HCT116 (cell line): ENCODE results near the gene PRLHR. TPM values are rescaled to one million over a fixed set of nuclear protein-coding genes. Genes with fewer than 3 reads are reported as not detected.

Source experiments
- ATAC-seq: fragments of 200-7000 bp; cut with Tn5 transposase; 2 replicates; pipeline ENCODE4 v1.9.1; 2020; ENCODE audit warnings: mild to moderate bottlenecking, moderate library complexity
- BruUV-seq: library from RNA; stranded (reverse); fragments of 400-500 nt; replicated peaks from 2 replicates; lab custom pipeline; 2021; lab: Mats Ljungman, UMichigan
- CTCF ChIA-PET: fragments of 300-600 bp; sonication (Branson Sonifier 250); formaldehyde crosslinking; loops from one replicate; lab custom pipeline; 2021; ENCODE audit warnings: antibody characterized with exemption; lab: Charles Lee
- POLR2A ChIA-PET: fragments of 300-600, 350-600 bp; sonication (Branson Sonifier 250); formaldehyde crosslinking; loops from one replicate; lab custom pipeline; 2021; ENCODE audit warnings: antibody characterized with exemption; lab: Charles Lee
- RAD21 ChIA-PET, 2 experiments: fragments of 300-600 bp; sonication (Branson Sonifier 250); formaldehyde crosslinking; loops; one replicate each; lab custom pipeline; 2023; ENCODE audit warnings: low total read pairs in 2 of 2; ENCODE audit not compliant: uncharacterized antibody in 2 of 2, unreplicated experiment in 2 of 2, low non-redundant PET in 1 of 2; lab: Charles Lee
- DNase-seq: peaks from one replicate; pipeline ENCODE4 v3.0.0-alpha.2; 2010; ENCODE audit warnings: low read depth, low spot score
- H2AFZ ChIP-seq: fragments of 200-600 bp; shearing (Covaris generic), sonication (generic); 2 replicates; pipeline ENCODE4 v1.6.1; 2017; ENCODE audit warnings: low read depth, mixed run types, mixed read lengths, antibody characterized with exemption, low read length; ENCODE audit not compliant: poor library complexity, severe bottlenecking
- H3K27ac ChIP-seq: 2 replicates; pipeline ENCODE4 v1.5.1; 2012; ENCODE audit warnings: low read depth, low read length
- H3K27me3 ChIP-seq: fragments of 200-600 bp; sonication (generic); 2 replicates; pipeline ENCODE4 v1.6.1; 2016; ENCODE audit warnings: mixed run types, low read length, mixed read lengths; ENCODE audit not compliant: insufficient read depth
- H3K36me3 ChIP-seq, 2 experiments: fragments of 200-500 bp in 1 of 2; fragments of 200-600 bp in 1 of 2; sonication (Bioruptor generic) in 1 of 2; sonication (generic) in 1 of 2; 2 replicates each; pipeline versions ENCODE4 v1.5.1 to v1.6.1; 2014 to 2016; ENCODE audit warnings: low read length in 2 of 2, inconsistent platforms in 1 of 2, mixed read lengths in 1 of 2, mixed run types in 1 of 2; ENCODE audit not compliant: insufficient read depth in 2 of 2, control insufficient read depth in 1 of 2
- H3K4me1 ChIP-seq, 2 experiments: fragments of 200-600 bp in 1 of 2; sonication (generic) in 1 of 2; 2 replicates each; pipeline versions ENCODE4 v1.5.1 to v1.6.1; 2012 to 2017; ENCODE audit warnings: low read length in 2 of 2, inconsistent platforms in 1 of 2, mild to moderate bottlenecking in 1 of 2, mixed read lengths in 1 of 2, mixed run types in 1 of 2, moderate library complexity in 1 of 2; ENCODE audit not compliant: insufficient read depth in 2 of 2, control insufficient read depth in 1 of 2
- H3K4me2 ChIP-seq: fragments of 200-600 bp; sonication (generic); 2 replicates; pipeline ENCODE4 v1.6.1; 2017; ENCODE audit warnings: mixed run types, low read length, mixed read lengths
- H3K4me3 ChIP-seq, 2 experiments: fragments of 200-600 bp in 1 of 2; sonication (generic) in 1 of 2; replicated peaks in 1 of 2; 2 replicates each; pipeline ENCODE4 v1.5.1; 2011 to 2016; ENCODE audit warnings: low read length in 2 of 2, control low read depth in 1 of 2, low read depth in 1 of 2, mild to moderate bottlenecking in 1 of 2, mixed read lengths in 1 of 2, mixed run types in 1 of 2
- H3K79me2 ChIP-seq: fragments of 200-600 bp; sonication (generic); 2 replicates; pipeline ENCODE4 v1.6.1; 2017; ENCODE audit warnings: mild to moderate bottlenecking, mixed run types, low read length, moderate library complexity, mixed read lengths; ENCODE audit not compliant: insufficient read depth
- H3K9ac ChIP-seq: fragments of 200-600 bp; sonication (generic); 2 replicates; pipeline ENCODE4 v1.6.1; 2016; ENCODE audit warnings: low read length, mixed read lengths
- H3K9me2 ChIP-seq: fragments of 200-600 bp; sonication (generic), shearing (Covaris generic); 2 replicates; pipeline ENCODE4 v1.6.1; 2017; ENCODE audit warnings: mixed run types, mild to moderate bottlenecking, moderate library complexity; ENCODE audit not compliant: insufficient read depth
- H3K9me3 ChIP-seq, 2 experiments: fragments of 200-500 bp in 1 of 2; fragments of 200-600 bp in 1 of 2; sonication (Bioruptor generic) in 1 of 2; sonication (generic) in 1 of 2; 2 replicates each; pipeline ENCODE4 v1.6.1; 2014 to 2017; ENCODE audit warnings: low read length in 2 of 2, mixed read lengths in 2 of 2, inconsistent platforms in 1 of 2, low read depth in 1 of 2, mild to moderate bottlenecking in 1 of 2, mixed run types in 1 of 2, moderate library complexity in 1 of 2; ENCODE audit not compliant: control insufficient read depth in 1 of 2, insufficient read depth in 1 of 2
- H4K20me1 ChIP-seq: fragments of 200-600 bp; sonication (generic), shearing (Covaris generic); 2 replicates; pipeline ENCODE4 v1.6.1; 2017; ENCODE audit warnings: mixed run types, mild to moderate bottlenecking, moderate library complexity; ENCODE audit not compliant: insufficient read depth
- CBX3 ChIP-seq: IDR thresholded peaks from 2 replicates; pipeline ENCODE4 v1.6.1; 2012; ENCODE audit warnings: low read depth
- CEBPB ChIP-seq: IDR thresholded peaks from 2 replicates; pipeline ENCODE4 v1.6.1; 2012; ENCODE audit warnings: low read depth
- CTCF ChIP-seq, 3 experiments: fragments of 200-600 bp in 1 of 3; sonication (generic) in 1 of 3; IDR thresholded peaks in 2 of 3; conservative IDR thresholded peaks in 1 of 3; 2 replicates each; pipeline ENCODE4 v1.5.1; 2012 to 2017; ENCODE audit warnings: low read depth in 2 of 3, low read length in 2 of 3, antibody characterized with exemption in 1 of 3, borderline replicate concordance in 1 of 3, control low read depth in 1 of 3, mild to moderate bottlenecking in 1 of 3, mixed read lengths in 1 of 3, mixed run types in 1 of 3, moderate library complexity in 1 of 3; ENCODE audit not compliant: insufficient read depth in 1 of 3
- ELF1 ChIP-seq: IDR thresholded peaks from 2 replicates; pipeline ENCODE4 v1.6.1; 2012; ENCODE audit warnings: low read depth, borderline replicate concordance
- JUND ChIP-seq: IDR thresholded peaks from 2 replicates; pipeline ENCODE4 v1.6.1; 2012
- MAX ChIP-seq: IDR thresholded peaks from 2 replicates; pipeline ENCODE4 v1.6.1; 2012
- POLR2AphosphoS5 ChIP-seq: IDR thresholded peaks from 2 replicates; pipeline ENCODE4 v1.6.1; 2011; ENCODE audit warnings: mild to moderate bottlenecking, low read depth, low read length, moderate library complexity
- RAD21 ChIP-seq: IDR thresholded peaks from 2 replicates; pipeline ENCODE4 v1.6.1; 2012; ENCODE audit warnings: low read depth, mild to moderate bottlenecking
- SRF ChIP-seq: IDR thresholded peaks from 2 replicates; pipeline ENCODE4 v1.6.1; 2012; ENCODE audit warnings: low read depth
- TCF7L2 ChIP-seq: IDR thresholded peaks from 2 replicates; pipeline ENCODE4 v1.7.0; 2011; ENCODE audit warnings: borderline replicate concordance, inconsistent platforms; ENCODE audit not compliant: insufficient read depth, insufficient read length; ENCODE audit errors: extremely low read depth
- intact Hi-C: fragments of 100-400 bp; cut with micrococcal nuclease; formaldehyde crosslinking; loops from 2 replicates; pipeline ENCODE4 v1.10.0; 2022
- total RNA-seq: library from RNA; stranded (reverse); gene quantifications from one replicate; pipeline ENCODE4 v1.2.1, GENCODE V29; 2021; ENCODE audit not compliant: unreplicated experiment

Gene PRLHR
- total RNA-seq, 1 experiment from 2014 or later: not detected

GRCh38 chr10:118592675-118593330 is 2.6 kb downstream of the PRLHR start:
- BruUV-seq: no TSS peak
- no peak overlapping the region for H3K4me2 ChIP-seq
- peaks cover 62% of the 10 kb centered on the region for H3K27me3 ChIP-seq
- no peaks in the 10 kb centered on the region for H3K36me3 ChIP-seq
- CTCF ChIA-PET: interaction anchor here (2.7 kb wide), 1 partner anchor 128 kb away, joined by 10 read pairs; no protein-coding TSS in a partner anchor
- no peak overlapping the region for H2AFZ ChIP-seq
- H3K79me2 ChIP-seq: no peaks in the 10 kb centered on the region
- H4K20me1 ChIP-seq: no peaks in the 10 kb centered on the region
- POLR2A ChIA-PET: no interaction called here
- H3K4me3 ChIP-seq: no peak overlapping the region
- intact Hi-C loops: loop anchor here (10.0 kb wide), 1 partner anchor 212 kb away; no protein-coding TSS in a partner anchor
- no peaks in the 10 kb centered on the region for H3K4me1 ChIP-seq
- H3K9ac ChIP-seq: no peak overlapping the region
- H3K9me2 ChIP-seq: no peaks in the 10 kb centered on the region
- RAD21 ChIA-PET: no interaction called here
- H3K27ac ChIP-seq: no peak overlapping the region
- TF ChIP-seq SRF (no peak), JUND (no peak), CEBPB (no peak), ELF1 (no peak), TCF7L2 (no peak), CBX3 (no peak), CTCF (IDR thresholded peaks at IDR 0.05 in 2 of 3, conservative IDR thresholded peaks at IDR 0.05 in 1 of 3; ENCODE audit: borderline replicate concordance in 1 of 3, insufficient read depth in 1 of 3, low read depth in 2 of 3, low read length in 2 of 3) (no peak), RAD21 (no peak), MAX (no peak), POLR2AphosphoS5 (no peak)
- TF ChIP-seq, all 23 proteins: peak for 0
- H3K9me3 ChIP-seq: no peaks in the 10 kb centered on the region
- no peak for ATAC-seq
- no peak for DNase-seq
